ENCODE measurements around the gene SEMA6C. TPM values are rescaled to one million over a fixed set of nuclear protein-coding genes. Genes with fewer than 3 reads are reported as not detected.

The SEMA6C gene
- total and polyA plus RNA-seq, 2 of the 8 experiments (the other 6 are each of a cell fraction or from before 2014, with no cell fraction given), result 12.2 to 15.7 TPM

GRCh38 chr1:151175041-151175741, 28.8 kb upstream of the SEMA6C start:
- H3K23me2 ChIP-seq (ENCODE audit: low read depth, low read length), result no peaks in the 10 kb centered on the region
- no peaks in the 10 kb centered on the region for H4K20me1 ChIP-seq (replicated peaks in 1 of 2; ENCODE audit: control insufficient read depth in 1 of 2, insufficient read depth in 2 of 2, low read length in 2 of 2)
- no peak overlapping the region for H2BK20ac ChIP-seq (ENCODE audit: low read length)
- WGBS, 2 experiments (ENCODE audit: extremely low coverage in 1 of 2, insufficient coverage in 1 of 2, insufficient read length in 1 of 2, insufficient replicate concordance in 2 of 2, low coverage in 1 of 2, low lambda C conversion rate in 2 of 2, missing lambda C conversion rate in 1 of 2), result 90% methylated on average over 6 of the region's 6 CpGs; no CpG with 5 or more reads in 1 of the 2 experiments
- H2BK15ac ChIP-seq (ENCODE audit: low read length), result no peak overlapping the region
- ChIA-PET POLR2A (ENCODE audit: partially characterized antibody) (interaction anchor here (1.0 to 1.8 kb wide), 3 partner anchors 9 to 224 kb away, joined by 3 to 9 read pairs (median 8); partner anchors contain the start of genes PSMB4, SCNM1 and VPS72), CTCF (ENCODE audit: partially characterized antibody) (interaction anchor here (0.7 to 3.1 kb wide), 20 partner anchors 8 to 366 kb away, joined by 3 to 16 read pairs (median 4); partner anchors contain the start of genes MLLT11, TNFAIP8L2 and VPS72)
- no peaks in the 10 kb centered on the region for H3K9me3 ChIP-seq (ENCODE audit: insufficient read depth in 2 of 2, low read depth in 1 of 2, low read length in 1 of 2)
- no peak overlapping the region for H3K9ac ChIP-seq (replicated peaks in 1 of 4; ENCODE audit: extremely low read depth in 1 of 4, low read depth in 3 of 4, low read length in 3 of 4)
- H2AFZ ChIP-seq (ENCODE audit: low read length), result no peak overlapping the region
- FAIRE-seq (no peak), DNase-seq (ENCODE audit: low read depth in 1 of 2, low spot score in 2 of 2) (no peak)
- H3K4me1 ChIP-seq (replicated peaks in 1 of 4; ENCODE audit: control insufficient read depth in 3 of 4, insufficient read depth in 4 of 4, low read length in 3 of 4), result no peaks in the 10 kb centered on the region
- H3K36me3 ChIP-seq (ENCODE audit: control insufficient read depth in 2 of 4, insufficient read depth in 4 of 4, low read length in 3 of 4), result peaks cover 6 to 47% (median 25%) of the 10 kb centered on the region in 4 experiments; a peak in 7 of 8 replicates
- H2AK5ac ChIP-seq (ENCODE audit: low read depth, low read length), result no peak overlapping the region
- H3K4me3 ChIP-seq (ENCODE audit: extremely low read depth in 1 of 4, insufficient read depth in 2 of 4, low read depth in 3 of 4, low read length in 4 of 4), result no peak overlapping the region
- H4K91ac ChIP-seq (replicated peaks; ENCODE audit: insufficient read length, low read length), result no peak overlapping the region
- no peak overlapping the region for H3K56ac ChIP-seq (replicated peaks; ENCODE audit: insufficient read length, low read depth, low read length)
- no peaks in the 10 kb centered on the region for H3K27me3 ChIP-seq (replicated peaks in 1 of 4; ENCODE audit: control insufficient read depth in 3 of 4, extremely low read depth in 1 of 4, insufficient read depth in 3 of 4, low read length in 3 of 4)
- H3K23ac ChIP-seq (ENCODE audit: insufficient read length), result no peak overlapping the region
- H2BK12ac ChIP-seq (ENCODE audit: low read depth, low read length), result no peak overlapping the region
- H3K79me1 ChIP-seq (ENCODE audit: low read depth, low read length), result no peaks in the 10 kb centered on the region
- H2BK5ac ChIP-seq (ENCODE audit: low read depth, low read length), result no peak overlapping the region
- no peak overlapping the region for H3K14ac ChIP-seq (ENCODE audit: insufficient read length)
- H3K4me2 ChIP-seq (ENCODE audit: insufficient read depth in 1 of 2, low read depth in 2 of 2, low read length in 2 of 2), result no peak overlapping the region
- no peak overlapping the region for H2BK120ac ChIP-seq (replicated peaks; ENCODE audit: low read depth, low read length)
- H3K4ac ChIP-seq (replicated peaks; ENCODE audit: insufficient read length, low read depth, low read length), result no peak overlapping the region
- H3K18ac ChIP-seq (ENCODE audit: extremely low read depth, low read length), result no peak overlapping the region
- H4K5ac ChIP-seq (ENCODE audit: insufficient read length, low read depth, low read length), result no peak overlapping the region
- no peak overlapping the region for H3K27ac ChIP-seq (ENCODE audit: low read depth, low read length)
- H4K8ac ChIP-seq (ENCODE audit: extremely low read depth, insufficient read depth, low read length), result no peak overlapping the region
- H3K79me2 ChIP-seq (ENCODE audit: control insufficient read depth in 1 of 2, insufficient read depth in 2 of 2, low read length in 2 of 2), result no peaks in the 10 kb centered on the region
- TF ChIP-seq KDM1A (IDR thresholded peaks at IDR 0.05; ENCODE audit: borderline replicate concordance, low read length), result no peak
